ENCODE results near the gene NALCN.

- TF ChIP-seq EP300 (IDR thresholded peaks at IDR 0.05; ENCODE audit: borderline replicate concordance) (no peak), RAD21 (IDR thresholded peaks at IDR 0.05; ENCODE audit: low read depth) (no peak)
Observed at GRCh38 chr13:101382701-101383100, 33.6 kb downstream of the NALCN start.

All from Ishikawa (cell line).